Activated CD4-positive, alpha-beta T cell treated with anti-CD3 and anti-CD28 coated beads, Interleukin-2, amount 50 U/mL, for 16 hours (primary cell): ENCODE data around the gene CEP95.

Source experiments
- DNase-seq: peaks from one replicate; pipeline ENCODE4 v3.0.0-alpha.2; 2020

The CEP95 gene

GRCh38 chr17:64496348-64496785 is 10.4 kb upstream of the CEP95 start:
- DNase-seq = no peak

GRCh38 chr17:64496786-64497564 is 9.8 kb upstream of the CEP95 start, which contains the start of gene POLG2:
Gene POLG2 (minus strand): TSS chr17:64497054. CDS start chr17:64496968, 86 bp downstream.
- DNase-seq = peak; percentile 96

DNA sequence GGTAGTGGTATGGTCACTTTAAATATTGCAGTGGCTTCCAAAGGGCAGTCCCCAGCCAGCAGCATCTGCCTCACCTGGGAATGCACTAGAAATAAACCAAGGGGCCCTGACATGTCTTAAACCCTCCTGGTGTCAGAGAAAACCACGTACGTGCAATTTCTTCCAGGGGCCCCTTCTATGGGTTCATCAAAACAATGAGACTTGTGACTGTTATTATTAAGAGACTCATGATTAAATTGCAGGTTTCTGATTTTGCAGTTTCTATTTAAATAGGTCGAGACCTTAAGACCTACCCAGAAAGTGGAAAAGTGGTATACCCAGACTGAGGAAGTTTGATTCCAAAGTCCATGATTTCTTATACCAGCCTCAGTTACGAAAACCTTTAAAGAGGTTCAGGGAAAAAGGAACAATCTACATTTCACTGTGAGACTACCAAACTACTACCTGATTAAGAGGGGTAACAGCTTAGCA is 9.2 kb upstream of the CEP95 start:
- DNase-seq = no peak

DNA sequence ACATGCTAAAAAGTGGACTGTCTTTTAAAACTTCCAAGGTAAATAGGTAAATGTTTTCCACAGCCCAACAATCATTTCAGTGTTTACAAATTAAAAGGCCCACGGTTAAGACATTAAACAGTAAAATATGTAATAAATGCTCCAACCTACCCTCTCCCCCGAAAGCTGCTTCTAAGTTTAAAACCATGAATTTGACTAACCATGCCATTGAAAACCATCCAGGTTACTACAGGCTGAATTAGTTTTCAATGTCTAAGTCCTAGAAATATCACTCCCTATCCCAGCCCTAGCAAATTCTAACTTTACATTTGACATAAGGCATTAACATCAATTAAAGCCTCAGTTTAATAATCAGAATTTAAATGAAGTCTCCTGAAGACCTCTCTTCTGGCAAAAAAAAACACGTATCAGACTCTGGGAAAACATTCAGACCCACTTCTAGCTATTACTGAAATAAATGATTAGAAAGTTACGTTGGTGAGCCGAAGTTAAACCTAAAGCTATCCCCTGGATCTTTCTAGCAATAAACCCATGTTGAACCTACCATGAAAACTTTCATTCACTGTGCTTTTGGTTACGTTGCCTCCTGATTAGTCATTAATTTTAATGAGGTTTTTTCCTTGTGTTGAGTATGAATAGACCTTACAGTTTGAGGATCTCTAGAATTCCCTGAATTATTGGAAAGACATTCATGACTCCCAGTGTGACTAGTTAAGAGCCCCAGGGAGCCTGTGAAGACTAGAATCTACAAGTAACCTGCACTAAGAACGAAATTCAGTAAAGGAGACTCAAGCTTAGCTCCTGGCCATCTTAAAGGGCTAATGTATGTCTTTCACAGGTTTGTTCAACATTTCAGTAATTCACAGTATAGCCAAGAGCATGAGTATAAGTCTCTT is 8.2 kb upstream of the CEP95 start:
- DNase-seq = no peak

GRCh38 chr17:64499805-64500486 is 6.8 kb upstream of the CEP95 start:
- no peak for DNase-seq

DNA sequence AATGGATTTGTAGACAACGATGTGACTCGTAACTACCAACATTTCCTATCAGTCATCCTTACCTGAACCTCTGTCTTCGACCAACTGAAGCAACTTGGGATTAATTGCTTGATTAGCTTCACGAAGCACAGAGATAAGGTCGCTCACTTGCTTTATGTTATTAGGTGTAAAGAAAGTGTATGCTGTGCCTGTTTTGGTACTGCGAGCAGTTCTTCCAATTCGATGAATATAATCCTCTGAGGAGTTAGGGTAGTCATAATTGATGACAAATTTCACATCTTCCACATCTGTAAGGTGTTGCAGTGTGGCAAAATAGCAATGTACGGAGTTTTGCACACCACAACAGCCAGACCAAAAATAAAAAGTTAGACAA is 6.3 kb upstream of the CEP95 start:
- no peak for DNase-seq

GRCh38 chr17:64500862-64501765 is 5.7 kb upstream of the CEP95 start:
- DNase-seq = no peak

DNA sequence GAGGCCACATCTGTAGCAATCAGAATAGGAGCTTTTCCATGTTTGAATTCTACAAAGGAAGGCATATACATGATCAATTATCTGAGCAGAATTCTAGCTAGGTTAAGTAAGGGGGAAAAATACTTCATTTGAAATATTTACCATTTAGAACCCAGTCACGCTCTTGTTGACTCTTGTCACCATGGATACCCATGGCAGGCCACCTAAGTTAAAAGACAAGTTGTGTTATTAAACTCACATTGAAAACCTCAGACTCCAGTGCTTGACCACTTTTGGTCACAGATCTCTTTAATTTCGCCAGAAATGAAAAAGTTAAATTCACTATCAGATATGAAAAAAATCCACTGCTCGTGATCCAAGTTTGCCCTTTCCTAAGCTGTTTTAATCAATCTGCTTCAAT is 4.8 kb upstream of the CEP95 start:
- DNase-seq = no peak

- DNase-seq = no peak
These were observed 4.0 kb upstream of the CEP95 start for GRCh38 chr17:64502809-64503208.

- DNase-seq = no peak
These were observed 3.4 kb upstream of the CEP95 start for GRCh38 chr17:64503341-64503740.

GRCh38 chr17:64503821-64504768 is 2.7 kb upstream of the CEP95 start:
- DNase-seq = no peak

GRCh38 chr17:64504769-64505339 is 1.9 kb upstream of the CEP95 start:
- DNase-seq = no peak

DNA sequence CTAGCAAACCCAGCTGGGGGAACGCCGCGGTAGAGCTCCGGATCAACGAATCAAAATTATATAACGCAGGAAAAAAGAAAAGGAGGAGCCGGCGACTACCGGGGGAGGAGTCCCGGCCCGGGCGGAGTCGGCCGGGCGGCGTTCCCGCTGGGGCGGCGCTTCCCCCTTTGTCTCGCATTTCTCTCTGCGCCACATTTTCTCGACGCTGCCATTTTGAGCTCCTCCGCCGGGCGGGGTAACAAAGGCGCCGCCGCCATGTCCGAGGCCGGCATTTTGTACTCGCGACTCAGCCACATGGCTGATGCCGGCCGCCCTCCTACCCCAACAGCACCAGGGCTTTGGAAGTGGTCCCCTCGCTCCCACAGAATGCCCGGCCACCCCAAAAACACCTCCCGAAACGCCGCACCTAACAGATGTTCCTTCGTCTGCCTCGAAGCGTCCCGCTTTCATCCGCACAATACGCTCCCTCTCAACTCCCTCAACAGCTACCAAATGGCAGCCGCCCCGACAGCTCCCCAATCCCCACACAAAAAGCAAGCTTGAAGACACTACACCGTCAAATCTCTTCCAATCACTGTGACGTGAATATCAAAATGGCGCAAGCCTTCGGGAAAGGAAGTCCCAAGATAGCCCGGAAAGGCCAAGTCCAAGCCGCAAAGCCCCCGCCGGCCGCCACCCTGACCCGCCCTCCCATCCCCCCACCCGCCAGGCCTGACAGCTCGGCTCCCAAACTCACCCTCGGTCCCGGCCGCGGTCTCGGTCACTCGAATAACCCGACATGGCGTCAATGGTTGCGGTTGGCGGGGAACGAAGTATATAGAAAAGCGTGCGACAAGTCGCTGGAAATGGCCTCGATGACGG is 1.2 kb upstream of the CEP95 start:
- peak; percentile 89 for DNase-seq

- peak; percentile 98 for DNase-seq
These were observed 589 bp upstream of the CEP95 start, which contains the start of gene DDX5 for GRCh38 chr17:64506201-64506575. Gene DDX5 (minus strand): TSS chr17:64506289. CDS start chr17:64506119, 170 bp downstream.

DNA sequence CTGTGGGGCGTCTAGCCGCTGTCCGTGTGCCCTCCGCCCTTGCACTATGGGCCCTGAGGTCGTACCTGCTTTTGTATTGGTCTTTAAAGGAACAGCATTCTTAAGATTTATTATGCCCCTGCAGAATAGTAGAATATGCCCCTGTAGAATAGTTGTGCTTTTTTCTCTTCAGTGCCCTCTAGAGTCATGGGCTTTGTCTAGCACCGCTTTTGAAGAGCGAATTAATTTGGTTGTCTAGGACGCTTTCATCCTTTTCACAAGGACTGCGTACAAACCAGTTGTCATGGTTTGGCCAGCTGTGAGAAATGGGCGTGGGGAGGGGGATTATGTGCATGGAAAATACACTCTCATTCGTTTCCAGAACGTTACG is 621 bp downstream of the CEP95 start:
- peak; percentile 65 for DNase-seq

- DNase-seq = no peak
These were observed 1.9 kb downstream of the CEP95 start for GRCh38 chr17:64508683-64509082.

DNA sequence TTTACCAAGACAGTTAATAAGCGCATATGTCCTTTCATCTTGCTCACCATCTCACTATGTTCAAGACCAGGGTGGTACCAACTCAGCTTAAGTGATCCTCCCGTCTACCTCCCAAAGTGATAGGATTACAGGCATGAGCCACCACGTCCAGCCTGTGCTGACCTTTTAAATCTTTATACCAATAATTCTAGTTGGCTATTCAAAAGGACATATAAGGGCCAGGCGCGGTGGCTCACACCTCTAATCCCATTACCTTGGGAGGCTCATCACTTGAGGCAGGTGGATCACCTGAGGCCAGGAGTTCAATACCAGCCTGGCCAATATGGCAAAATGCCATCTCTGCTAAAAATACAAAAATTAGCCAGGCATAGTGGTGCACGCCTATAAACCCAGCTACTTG is 2.4 kb downstream of the CEP95 start:
- no peak for DNase-seq

DNA sequence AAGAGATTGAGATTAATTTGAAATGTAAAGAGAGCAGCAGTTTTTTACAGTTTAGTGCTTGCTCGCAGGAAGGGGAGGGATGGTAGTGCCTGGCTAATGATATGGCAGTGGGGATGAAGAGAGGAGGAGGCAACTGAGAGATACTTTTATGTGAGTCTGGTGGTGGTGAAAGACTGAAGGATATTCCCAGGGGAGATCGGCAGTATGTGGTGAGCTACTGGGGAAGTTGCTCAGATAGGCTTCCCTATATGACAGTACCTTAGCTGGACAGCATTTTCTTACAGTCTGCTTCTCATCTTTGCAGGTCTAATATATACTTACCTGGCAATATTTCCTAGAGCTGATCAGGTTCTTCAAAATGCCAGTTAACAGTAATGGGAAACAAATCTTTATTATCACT is 8.6 kb downstream of the CEP95 start:
- DNase-seq = no peak

- DNase-seq = no peak
These were observed 9.1 kb downstream of the CEP95 start for GRCh38 chr17:64515829-64516228.

DNA sequence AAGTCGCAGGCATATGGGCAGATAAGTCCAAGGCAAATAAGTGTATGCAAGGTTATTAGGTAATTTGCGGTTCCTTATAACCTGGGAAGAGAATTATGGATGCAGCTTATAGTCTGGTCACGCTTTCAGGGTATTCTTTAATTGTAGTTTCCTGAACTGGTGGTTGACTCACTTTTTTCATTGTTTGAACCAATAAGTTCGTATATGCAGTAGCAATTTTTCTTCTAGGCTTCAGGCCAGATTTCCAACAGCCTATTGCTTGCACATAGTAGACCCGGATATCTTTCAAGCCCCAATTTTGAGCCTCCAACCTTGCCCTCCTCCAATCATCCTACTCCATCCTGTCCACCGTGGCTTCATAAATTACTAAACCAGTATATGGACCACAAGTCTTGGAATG is 12.8 kb downstream of the CEP95 start:
- no peak for DNase-seq
